Immature natural killer cell (primary cell): Measurements from ENCODE around the gene GPR78. TPM values are rescaled to one million over a fixed set of nuclear protein-coding genes. Genes with fewer than 3 reads are reported as not detected.

Source experiments
- DNase-seq, 3 donors: peaks; one replicate each; pipeline ENCODE4 v3.0.0; 2022; ENCODE audit warnings: mixed read lengths in 1 of 3
- H3K27ac Mint-ChIP-seq, 6 donors: one replicate each; pipeline ENCODE4 v1.8.0; 2020; ENCODE audit warnings: mixed read lengths in 6 of 6, mild to moderate bottlenecking in 5 of 6, inconsistent platforms in 4 of 6, moderate library complexity in 3 of 6
- H3K27me3 Mint-ChIP-seq, 3 donors: one replicate each; pipeline ENCODE4 v1.8.0; 2020 to 2021; ENCODE audit warnings: low read depth in 3 of 3, mild to moderate bottlenecking in 3 of 3, mixed read lengths in 3 of 3, moderate library complexity in 3 of 3, inconsistent platforms in 1 of 3
- H3K36me3 Mint-ChIP-seq, 3 donors: one replicate each; pipeline ENCODE4 v1.8.0; 2020; ENCODE audit warnings: mixed read lengths in 3 of 3, inconsistent platforms in 2 of 3, mild to moderate bottlenecking in 2 of 3
- H3K4me1 Mint-ChIP-seq, 2 donors: one replicate each; pipeline ENCODE4 v1.8.0; 2020; ENCODE audit warnings: inconsistent platforms in 2 of 2, mild to moderate bottlenecking in 2 of 2, mixed read lengths in 2 of 2, moderate library complexity in 1 of 2
- H3K4me3 Mint-ChIP-seq, 5 donors: one replicate each; pipeline ENCODE4 v1.8.0; 2020; ENCODE audit warnings: mild to moderate bottlenecking in 5 of 5, mixed read lengths in 5 of 5, inconsistent platforms in 3 of 5, moderate library complexity in 3 of 5
- H3K9me3 Mint-ChIP-seq, 6 donors: one replicate each; pipeline ENCODE4 v1.8.0; 2020; ENCODE audit warnings: mild to moderate bottlenecking in 6 of 6, mixed read lengths in 6 of 6, inconsistent platforms in 4 of 6, moderate library complexity in 3 of 6
- polyA plus RNA-seq, 3 donors: library from polyadenylated mRNA; unstranded; fragments of 300-500 nt; fragmentation: Illumina TruSeq; gene quantifications; one replicate each; pipeline ENCODE4 v1.2.3, GENCODE V29; 2021

GPR78 gene
- polyA plus RNA-seq, 3 donors from 2014 or later: not detected

GRCh38 chr4:8591114-8591513 lies 10.9 kb downstream of the GPR78 start:
- Mint-ChIP-seq H3K9me3 (no peaks in the 10 kb centered on the region), H3K27ac (no peak overlapping the region), H3K4me1 (no peaks in the 10 kb centered on the region), H3K27me3 (peaks cover 1 to 11% (median 6%) of the 10 kb centered on the region in 3 donors), H3K4me3 (no peak overlapping the region), H3K36me3 (no peaks in the 10 kb centered on the region)
- DNase-seq: no peak

DNA sequence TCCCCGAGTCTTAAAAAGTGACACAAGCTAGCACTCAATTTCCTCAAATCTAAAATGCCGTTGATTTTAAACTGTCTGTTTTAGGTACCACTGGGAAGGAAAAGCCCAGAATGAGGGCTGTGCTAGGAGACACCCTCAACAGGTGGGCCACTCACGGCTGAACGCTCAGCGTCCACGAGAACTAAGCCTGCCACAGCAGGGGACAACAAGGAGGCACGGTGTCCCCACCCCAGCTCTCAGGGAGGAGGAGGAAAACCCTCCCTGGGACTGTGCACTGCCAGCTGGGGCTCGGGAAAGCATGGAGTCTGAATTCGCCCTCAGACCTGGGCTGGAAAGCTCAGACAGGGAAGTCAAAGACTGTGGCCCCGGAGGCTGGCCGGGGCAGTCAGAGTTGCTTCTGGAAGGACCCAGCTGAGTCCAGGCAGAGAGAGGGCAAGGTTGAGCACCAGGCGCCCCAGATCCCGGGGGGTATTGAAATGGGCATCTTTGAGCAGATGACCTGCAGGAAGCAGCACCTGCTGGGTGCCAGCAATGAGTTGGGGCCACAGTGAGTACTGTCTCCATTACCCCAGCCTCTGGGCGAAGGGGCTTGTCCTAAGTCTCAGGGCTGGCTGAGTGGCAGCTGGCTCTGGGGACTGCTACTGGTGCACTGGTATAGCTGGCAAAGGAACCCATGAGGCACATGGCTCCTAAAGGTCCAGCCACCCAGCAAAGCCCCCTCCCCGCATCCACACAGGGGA lies 11.6 kb downstream of the GPR78 start:
- Mint-ChIP-seq H3K4me1 (no peaks in the 10 kb centered on the region), H3K4me3 (no peak overlapping the region), H3K27me3 (peaks cover 1 to 11% (median 6%) of the 10 kb centered on the region in 3 donors), H3K36me3 (no peaks in the 10 kb centered on the region), H3K9me3 (no peaks in the 10 kb centered on the region), H3K27ac (no peak overlapping the region)
- DNase-seq: no peak

- Mint-ChIP-seq H3K9me3 (no peaks in the 10 kb centered on the region), H3K27me3 (peaks cover 1 to 11% (median 4%) of the 10 kb centered on the region in 3 donors), H3K4me1 (no peaks in the 10 kb centered on the region), H3K4me3 (no peak within 1 kb of the TSS), H3K27ac (no peak within 1 kb of the TSS), H3K36me3 (no peaks in the 10 kb centered on the region)
- no peak for DNase-seq
These were observed 12.4 kb downstream of the GPR78 start, which contains the start of gene CPZ for GRCh38 chr4:8592366-8593263. TSS of gene CPZ (plus strand) at chr4:8592765. CDS start at chr4:8592834, 69 bp downstream.

- Mint-ChIP-seq H3K9me3 (no peaks in the 10 kb centered on the region), H3K36me3 (no peaks in the 10 kb centered on the region), H3K4me3 (no peak overlapping the region), H3K4me1 (no peaks in the 10 kb centered on the region), H3K27ac (no peak overlapping the region), H3K27me3 (peaks cover 1 to 11% (median 4%) of the 10 kb centered on the region in 3 donors)
- no peak for DNase-seq
These were observed 13.3 kb downstream of the GPR78 start for GRCh38 chr4:8593264-8594096.

GRCh38 chr4:8594097-8595038 lies 14.2 kb downstream of the GPR78 start:
- H3K36me3 Mint-ChIP-seq: no peaks in the 10 kb centered on the region
- H3K9me3 Mint-ChIP-seq: no peaks in the 10 kb centered on the region
- peaks cover 0 to 11% (median 4%) of the 10 kb centered on the region in 3 donors for H3K27me3 Mint-ChIP-seq
- H3K27ac Mint-ChIP-seq: no peak overlapping the region
- no peaks in the 10 kb centered on the region for H3K4me1 Mint-ChIP-seq
- DNase-seq: no peak
- no peak overlapping the region for H3K4me3 Mint-ChIP-seq

GRCh38 chr4:8595237-8596087 lies 15.3 kb downstream of the GPR78 start:
- Mint-ChIP-seq H3K9me3 (no peaks in the 10 kb centered on the region), H3K27me3 (peaks cover 0 to 11% (median 4%) of the 10 kb centered on the region in 3 donors), H3K4me1 (no peaks in the 10 kb centered on the region), H3K36me3 (no peaks in the 10 kb centered on the region), H3K4me3 (no peak overlapping the region), H3K27ac (no peak overlapping the region)
- no peak for DNase-seq

DNA sequence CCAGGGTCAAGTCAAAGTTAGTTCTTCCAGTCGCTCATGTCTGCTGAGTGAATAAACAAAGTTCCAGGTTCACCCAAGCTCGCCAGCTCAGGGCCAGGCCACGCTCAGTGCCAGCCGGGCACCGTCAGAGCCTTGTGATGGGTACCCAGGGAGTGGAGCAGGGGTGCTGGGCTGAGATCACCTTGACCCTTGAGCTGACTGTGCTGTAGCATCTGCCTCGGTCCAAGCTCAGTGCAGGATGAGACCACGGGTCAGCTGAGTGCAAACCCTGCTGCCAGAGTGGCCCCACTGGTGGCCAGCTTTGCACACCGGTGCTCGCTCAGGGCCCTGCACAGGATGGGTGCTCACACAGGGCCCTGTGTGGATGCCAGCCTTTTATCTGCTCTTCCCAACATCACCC lies 16.7 kb downstream of the GPR78 start:
- Mint-ChIP-seq H3K4me3 (no peak overlapping the region), H3K9me3 (no peaks in the 10 kb centered on the region), H3K27me3 (peaks cover 0 to 6% (median 0%) of the 10 kb centered on the region in 3 donors), H3K27ac (no peak overlapping the region), H3K36me3 (no peaks in the 10 kb centered on the region), H3K4me1 (no peaks in the 10 kb centered on the region)
- no peak for DNase-seq

GRCh38 chr4:8597319-8597718 lies 17.1 kb downstream of the GPR78 start:
- Mint-ChIP-seq H3K27me3 (peaks cover 0 to 6% (median 0%) of the 10 kb centered on the region in 3 donors), H3K9me3 (no peaks in the 10 kb centered on the region), H3K4me1 (no peaks in the 10 kb centered on the region), H3K4me3 (no peak overlapping the region), H3K36me3 (no peaks in the 10 kb centered on the region), H3K27ac (no peak overlapping the region)
- no peak for DNase-seq

DNA sequence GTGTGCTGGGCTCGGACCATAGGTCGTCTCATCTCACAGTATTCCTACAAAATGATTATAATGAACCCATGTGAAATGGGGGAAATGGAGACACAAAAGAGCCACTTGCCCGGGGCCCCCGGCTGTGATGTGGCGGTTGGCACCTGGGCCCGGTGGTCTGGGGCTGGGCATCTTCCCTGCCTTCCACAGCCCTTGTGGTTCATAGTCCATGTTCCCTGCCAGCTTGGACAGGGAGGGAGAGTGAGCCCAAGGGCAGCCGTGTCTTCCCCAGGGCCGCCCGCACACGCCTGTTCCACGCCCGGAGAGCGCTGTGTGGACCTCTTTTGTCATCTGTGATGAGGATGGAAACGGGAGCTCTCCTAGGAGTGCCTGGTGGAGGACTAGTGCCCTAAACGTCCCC lies 17.6 kb downstream of the GPR78 start:
- Mint-ChIP-seq H3K4me1 (no peaks in the 10 kb centered on the region), H3K27ac (no peak overlapping the region), H3K9me3 (no peaks in the 10 kb centered on the region), H3K36me3 (no peaks in the 10 kb centered on the region), H3K27me3 (peaks cover 0 to 6% (median 0%) of the 10 kb centered on the region in 3 donors), H3K4me3 (no peak overlapping the region)
- DNase-seq: no peak

DNA sequence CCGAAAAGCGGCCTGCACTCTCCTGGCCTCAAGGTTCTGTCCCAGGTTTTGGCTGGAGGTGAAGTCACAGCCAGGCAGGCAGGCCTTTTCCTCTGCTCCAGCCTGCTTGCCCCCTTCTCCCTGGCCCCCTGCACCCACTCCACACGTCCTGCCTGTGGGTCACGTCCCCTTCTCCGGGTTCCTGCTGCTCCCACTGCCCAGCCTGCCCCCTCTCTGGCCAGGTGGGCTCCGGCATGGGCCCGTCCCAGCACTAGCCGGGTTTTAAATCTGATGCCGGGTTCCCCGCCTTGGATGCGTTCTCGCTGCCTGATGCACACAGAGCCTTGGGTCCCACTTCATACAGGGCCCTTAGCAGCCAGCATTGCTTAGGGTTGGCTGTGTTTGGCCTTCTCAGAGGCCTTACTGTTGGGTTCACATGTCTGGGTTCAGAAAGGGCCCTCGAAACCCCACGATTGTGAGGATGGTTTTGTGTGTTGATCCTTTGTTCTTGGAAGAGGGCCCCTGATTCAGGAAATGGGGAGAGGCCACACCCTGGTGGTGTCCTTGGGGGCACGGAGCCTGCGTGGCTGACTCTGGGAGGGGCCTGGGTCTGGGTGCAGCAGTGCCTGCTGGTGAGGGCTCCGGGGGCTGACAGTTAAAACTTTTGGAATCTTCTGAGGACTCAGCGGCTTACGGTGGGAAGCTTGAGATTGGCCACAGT lies 18.3 kb downstream of the GPR78 start:
- Mint-ChIP-seq H3K27ac (no peak overlapping the region), H3K27me3 (peaks cover 0 to 6% (median 0%) of the 10 kb centered on the region in 3 donors), H3K36me3 (no peaks in the 10 kb centered on the region), H3K4me1 (no peaks in the 10 kb centered on the region), H3K4me3 (no peak overlapping the region), H3K9me3 (no peaks in the 10 kb centered on the region)
- DNase-seq: no peak

GRCh38 chr4:8599091-8599460 lies 18.9 kb downstream of the GPR78 start:
- Mint-ChIP-seq H3K9me3 (no peaks in the 10 kb centered on the region), H3K27ac (no peak overlapping the region), H3K4me3 (no peak overlapping the region), H3K4me1 (no peaks in the 10 kb centered on the region), H3K36me3 (no peaks in the 10 kb centered on the region), H3K27me3 (peaks cover 0 to 4% (median 0%) of the 10 kb centered on the region in 3 donors)
- DNase-seq: no peak

DNA sequence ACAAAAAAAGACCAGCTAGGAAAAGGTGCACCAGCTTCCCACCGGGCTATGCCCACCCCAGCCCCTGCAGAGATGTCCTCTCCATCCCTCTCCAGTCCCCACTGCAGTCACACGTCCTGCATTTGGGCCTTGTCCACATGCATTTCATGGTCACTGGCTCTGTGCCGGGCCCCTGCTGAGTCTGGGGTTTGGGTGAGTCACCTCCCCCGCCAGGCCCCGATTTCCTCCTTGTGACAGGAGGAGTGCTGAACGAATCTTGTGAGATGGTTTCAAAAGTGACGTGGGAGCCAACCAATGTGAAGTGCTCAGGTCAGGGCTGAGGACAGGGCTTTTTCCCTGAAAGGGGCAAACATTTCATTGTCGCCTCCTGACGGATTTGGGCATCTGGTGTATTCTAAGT lies 19.5 kb downstream of the GPR78 start:
- Mint-ChIP-seq H3K27ac (no peak overlapping the region), H3K9me3 (no peaks in the 10 kb centered on the region), H3K36me3 (no peaks in the 10 kb centered on the region), H3K27me3 (peaks cover 0 to 4% (median 0%) of the 10 kb centered on the region in 3 donors), H3K4me3 (no peak overlapping the region), H3K4me1 (no peaks in the 10 kb centered on the region)
- DNase-seq: no peak
